Mesenchymal stem cell (in vitro differentiated cells and primary cell): ENCODE data around the gene MOSPD3.
A peak's percentile ranks its signal among the peaks of the same experiment; 100 is the strongest.

Experiments used
- DNase-seq: peaks from one replicate; pipeline ENCODE4 v3.0.0-alpha.2; 2013
- H2AFZ ChIP-seq: one replicate; pipeline ENCODE4 v1.6.1; 2013; ENCODE audit warnings: low read depth, mild to moderate bottlenecking, control low read depth, inconsistent platforms, low read length, moderate library complexity
- H2AK5ac ChIP-seq: 2 replicates; pipeline ENCODE4 v1.6.1; 2013; ENCODE audit warnings: low read length, moderate library complexity, mild to moderate bottlenecking, inconsistent platforms; ENCODE audit not compliant: severe bottlenecking
- H2BK120ac ChIP-seq: one replicate; pipeline ENCODE4 v1.6.1; 2013; ENCODE audit warnings: low read depth, mild to moderate bottlenecking, inconsistent platforms, low read length, moderate library complexity
- H2BK12ac ChIP-seq, 2 experiments: one replicate each; pipeline ENCODE4 v1.6.1; 2013; ENCODE audit warnings: inconsistent platforms in 2 of 2, low read length in 2 of 2, mild to moderate bottlenecking in 2 of 2, moderate library complexity in 2 of 2, control low read depth in 1 of 2
- H2BK15ac ChIP-seq: one replicate; pipeline ENCODE4 v1.6.1; 2013; ENCODE audit warnings: mild to moderate bottlenecking, low read depth, inconsistent platforms; ENCODE audit not compliant: poor library complexity, severe bottlenecking
- H2BK5ac ChIP-seq: 2 replicates; pipeline ENCODE4 v1.6.1; 2013; ENCODE audit warnings: low read depth, mild to moderate bottlenecking, low read length, control low read depth, inconsistent platforms; ENCODE audit not compliant: poor library complexity, severe bottlenecking
- H3K14ac ChIP-seq, 2 experiments: one replicate each; pipeline ENCODE4 v1.6.1; 2013; ENCODE audit warnings: inconsistent platforms in 2 of 2, low read length in 2 of 2, control low read depth in 1 of 2, mild to moderate bottlenecking in 1 of 2, moderate library complexity in 1 of 2
- H3K18ac ChIP-seq, 2 experiments: one replicate each; pipeline ENCODE4 v1.6.1; 2013; ENCODE audit warnings: inconsistent platforms in 2 of 2, low read length in 2 of 2, control low read depth in 1 of 2, low read depth in 1 of 2, mild to moderate bottlenecking in 1 of 2
- H3K23ac ChIP-seq, 2 experiments: one replicate each; pipeline ENCODE4 v1.6.1; 2013; ENCODE audit warnings: inconsistent platforms in 2 of 2, low read length in 2 of 2, mild to moderate bottlenecking in 2 of 2, moderate library complexity in 2 of 2, control low read depth in 1 of 2
- H3K27ac ChIP-seq: 2 replicates; pipeline ENCODE4 v1.5.1; 2013; ENCODE audit warnings: mild to moderate bottlenecking, moderate library complexity, low read length, control low read depth, inconsistent platforms; ENCODE audit not compliant: poor library complexity, severe bottlenecking
- H3K27me3 ChIP-seq, 2 experiments: 2 replicates each; pipeline versions ENCODE4 v1.6.1 to v1.7.0; 2013; ENCODE audit warnings: low read length in 2 of 2, mild to moderate bottlenecking in 2 of 2, moderate library complexity in 2 of 2, control low read depth in 1 of 2, inconsistent platforms in 1 of 2; ENCODE audit not compliant: control insufficient read depth in 1 of 2, insufficient read depth in 1 of 2
- H3K36me3 ChIP-seq, 2 experiments: 2 replicates each; pipeline versions ENCODE4 v1.6.1 to v1.7.0; 2013; ENCODE audit warnings: low read length in 2 of 2, control low read depth in 1 of 2, inconsistent platforms in 1 of 2, low read depth in 1 of 2, mild to moderate bottlenecking in 1 of 2; ENCODE audit not compliant: insufficient read depth in 2 of 2, control insufficient read depth in 1 of 2
- H3K4ac ChIP-seq, 2 experiments: one replicate each; pipeline ENCODE4 v1.6.1; 2013; ENCODE audit warnings: inconsistent platforms in 2 of 2, low read length in 2 of 2, mild to moderate bottlenecking in 2 of 2, moderate library complexity in 2 of 2, control low read depth in 1 of 2, low read depth in 1 of 2
- H3K4me1 ChIP-seq: 2 replicates; pipeline ENCODE4 v1.6.1; 2013; ENCODE audit warnings: low read depth, low read length, control low read depth; ENCODE audit not compliant: control insufficient read depth, insufficient read depth
- H3K4me2 ChIP-seq: 2 replicates; pipeline ENCODE4 v1.6.1; 2013; ENCODE audit warnings: low read length, mild to moderate bottlenecking, inconsistent platforms; ENCODE audit not compliant: poor library complexity, severe bottlenecking
- H3K4me3 ChIP-seq, 2 experiments: 2 replicates each; pipeline versions ENCODE4 v1.5.1 to v1.7.0; 2013; ENCODE audit warnings: low read length in 2 of 2, mild to moderate bottlenecking in 2 of 2, control low read depth in 1 of 2, low read depth in 1 of 2; ENCODE audit not compliant: insufficient read depth in 1 of 2
- H3K79me1 ChIP-seq: replicated peaks from 2 replicates; pipeline ENCODE4 v1.6.1; 2013; ENCODE audit warnings: mild to moderate bottlenecking, control low read depth, low read length, inconsistent platforms; ENCODE audit not compliant: poor library complexity, severe bottlenecking
- H3K9ac ChIP-seq: 2 replicates; pipeline ENCODE4 v1.7.0; 2013; ENCODE audit warnings: mild to moderate bottlenecking, low read length, moderate library complexity
- H3K9me3 ChIP-seq: 2 replicates; pipeline ENCODE4 v1.7.0; 2013; ENCODE audit warnings: mild to moderate bottlenecking, low read length; ENCODE audit not compliant: control insufficient read depth
- H4K8ac ChIP-seq: one replicate; pipeline ENCODE4 v1.6.1; 2013; ENCODE audit warnings: inconsistent platforms, mild to moderate bottlenecking, low read length, moderate library complexity
- H4K91ac ChIP-seq: one replicate; pipeline ENCODE4 v1.6.1; 2013; ENCODE audit warnings: mild to moderate bottlenecking, low read length, inconsistent platforms
- WGBS: methylation state at CpG from one replicate; pipeline ENCODE4 v1.1.7; 2013; ENCODE audit warnings: mixed read lengths; 5-methylcytosine and 5-hydroxymethylcytosine counted together

Gene MOSPD3

GRCh38 chr7:100629117-100629716 lies 16.9 kb downstream of the MOSPD3 start:
- H3K9me3 ChIP-seq = no peaks in the 10 kb centered on the region
- no peak overlapping the region for H2BK15ac ChIP-seq
- H3K14ac ChIP-seq = no peak overlapping the region
- no peak overlapping the region for H4K8ac ChIP-seq
- no peak overlapping the region for H4K91ac ChIP-seq
- DNase-seq = peak; percentile 39
- H3K79me1 ChIP-seq = no peaks in the 10 kb centered on the region
- no peak overlapping the region for H3K23ac ChIP-seq
- H3K18ac ChIP-seq = no peak overlapping the region
- no peak overlapping the region for H2BK5ac ChIP-seq
- WGBS = 61% methylated on average over 11 of the region's 11 CpGs
- no peak overlapping the region for H3K4me2 ChIP-seq
- H3K36me3 ChIP-seq = no peaks in the 10 kb centered on the region
- no peak overlapping the region for H3K4ac ChIP-seq
- no peak overlapping the region for H3K9ac ChIP-seq
- H3K4me3 ChIP-seq = no peak overlapping the region
- no peak overlapping the region for H2AFZ ChIP-seq
- H3K4me1 ChIP-seq = peaks cover 19% of the 10 kb centered on the region
- H3K27me3 ChIP-seq = peaks cover 27 to 29% of the 10 kb centered on the region in 2 experiments
- no peak overlapping the region for H2BK12ac ChIP-seq
- H2BK120ac ChIP-seq = no peak overlapping the region
- H3K27ac ChIP-seq = no peak overlapping the region
- H2AK5ac ChIP-seq = no peak overlapping the region

- H4K8ac ChIP-seq = no peak overlapping the region
- H3K4ac ChIP-seq = no peak overlapping the region
- H2BK12ac ChIP-seq = no peak overlapping the region
- WGBS = 98% methylated on average over 4 of the region's 4 CpGs
- H3K79me1 ChIP-seq = no peaks in the 10 kb centered on the region
- H3K27ac ChIP-seq = no peak overlapping the region
- H3K4me1 ChIP-seq = peaks cover 19% of the 10 kb centered on the region
- peaks cover 35 to 37% of the 10 kb centered on the region in 2 experiments for H3K27me3 ChIP-seq
- H3K23ac ChIP-seq = no peak overlapping the region
- no peak overlapping the region for H2BK5ac ChIP-seq
- H4K91ac ChIP-seq = no peak overlapping the region
- no peak overlapping the region for H3K14ac ChIP-seq
- no peak overlapping the region for H2AFZ ChIP-seq
- no peaks in the 10 kb centered on the region for H3K36me3 ChIP-seq
- no peak overlapping the region for H2BK15ac ChIP-seq
- no peak overlapping the region for H3K4me3 ChIP-seq
- no peaks in the 10 kb centered on the region for H3K9me3 ChIP-seq
- H3K9ac ChIP-seq = no peak overlapping the region
- H2BK120ac ChIP-seq = no peak overlapping the region
- H2AK5ac ChIP-seq = no peak overlapping the region
- no peak overlapping the region for H3K4me2 ChIP-seq
- H3K18ac ChIP-seq = no peak overlapping the region
- no peak for DNase-seq
Observed at GRCh38 chr7:100630066-100630465, 17.7 kb downstream of the MOSPD3 start.

GRCh38 chr7:100632951-100633717 lies 20.8 kb downstream of the MOSPD3 start:
- peaks cover 8% of the 10 kb centered on the region for H3K4me1 ChIP-seq
- H3K79me1 ChIP-seq = no peaks in the 10 kb centered on the region
- no peak overlapping the region for H2BK12ac ChIP-seq
- no peaks in the 10 kb centered on the region for H3K9me3 ChIP-seq
- no peaks in the 10 kb centered on the region for H3K36me3 ChIP-seq
- peak overlapping the region; percentile 69 for H2AFZ ChIP-seq
- H3K4ac ChIP-seq = no peak overlapping the region
- H3K23ac ChIP-seq = peak overlapping the region in 1 of 2 experiments; percentile 75
- H2AK5ac ChIP-seq = no peak overlapping the region
- H3K4me3 ChIP-seq = peak overlapping the region; percentile 41 to 69
- peak overlapping the region; percentile 37 for H2BK120ac ChIP-seq
- no peak overlapping the region for H3K27ac ChIP-seq
- H3K18ac ChIP-seq = peak overlapping the region in 1 of 2 experiments; percentile 50
- no peak overlapping the region for H3K14ac ChIP-seq
- peak; percentile 42 for DNase-seq
- H3K27me3 ChIP-seq = peaks cover 32 to 39% of the 10 kb centered on the region in 2 experiments
- H4K91ac ChIP-seq = peak overlapping the region; percentile 78
- H3K9ac ChIP-seq = peak overlapping the region; percentile 54
- H4K8ac ChIP-seq = peak overlapping the region; percentile 89
- no peak overlapping the region for H2BK15ac ChIP-seq
- H3K4me2 ChIP-seq = peak overlapping the region; percentile 41
- no peak overlapping the region for H2BK5ac ChIP-seq
- 2% methylated on average over 70 of the region's 72 CpGs for whole genome bisulfite sequencing

- no peak overlapping the region for H3K4ac ChIP-seq
- DNase-seq = no peak
- H3K4me1 ChIP-seq = no peaks in the 10 kb centered on the region
- WGBS = 88% methylated on average over 16 of the region's 17 CpGs
- no peak overlapping the region for H3K4me3 ChIP-seq
- H3K18ac ChIP-seq = no peak overlapping the region
- H3K14ac ChIP-seq = no peak overlapping the region
- H2AFZ ChIP-seq = no peak overlapping the region
- no peak overlapping the region for H2BK15ac ChIP-seq
- H3K9ac ChIP-seq = no peak overlapping the region
- no peak overlapping the region for H2AK5ac ChIP-seq
- H3K27ac ChIP-seq = no peak overlapping the region
- no peak overlapping the region for H4K8ac ChIP-seq
- H3K27me3 ChIP-seq = peaks cover 15 to 56% of the 10 kb centered on the region in 2 experiments
- no peak overlapping the region for H2BK12ac ChIP-seq
- H3K36me3 ChIP-seq = no peaks in the 10 kb centered on the region
- no peak overlapping the region for H2BK5ac ChIP-seq
- no peak overlapping the region for H3K23ac ChIP-seq
- H3K79me1 ChIP-seq = no peaks in the 10 kb centered on the region
- H3K9me3 ChIP-seq = no peaks in the 10 kb centered on the region
- no peak overlapping the region for H2BK120ac ChIP-seq
- no peak overlapping the region for H3K4me2 ChIP-seq
- H4K91ac ChIP-seq = no peak overlapping the region
Observed at GRCh38 chr7:100639995-100640516, 27.7 kb downstream of the MOSPD3 start.
